Trophoblast cell (in vitro differentiated cells and primary cell): ENCODE results near the gene EFR3B.
"Not testable (repeated sequence)": the region's sequence is repeated elsewhere in the genome, so short reads cannot be mapped to it uniquely, and the experiment has no call there.

Experiments used
- DNase-seq, 2 donors: peaks; one replicate each; pipeline ENCODE4 v3.0.0-alpha.2; 2016
- H2AFZ ChIP-seq: 2 replicates; pipeline ENCODE4 v1.6.1; 2013; ENCODE audit warnings: low read length, moderate library complexity, mild to moderate bottlenecking; ENCODE audit not compliant: insufficient read depth, poor library complexity
- H2AK5ac ChIP-seq: 2 replicates; pipeline ENCODE4 v1.6.1; 2013; ENCODE audit warnings: mild to moderate bottlenecking, low read length
- H2BK120ac ChIP-seq: 2 replicates; pipeline ENCODE4 v1.6.1; 2013; ENCODE audit warnings: low read length, mild to moderate bottlenecking, moderate library complexity; ENCODE audit not compliant: insufficient read depth, poor library complexity
- H2BK12ac ChIP-seq: 2 replicates; pipeline ENCODE4 v1.6.1; 2013; ENCODE audit warnings: mild to moderate bottlenecking, low read length, moderate library complexity
- H2BK5ac ChIP-seq: 2 replicates; pipeline ENCODE4 v1.6.1; 2013; ENCODE audit warnings: low read length, low read depth, moderate library complexity, mild to moderate bottlenecking; ENCODE audit not compliant: poor library complexity
- H3K14ac ChIP-seq: 2 replicates; pipeline ENCODE4 v1.6.1; 2013; ENCODE audit warnings: mild to moderate bottlenecking, low read length
- H3K18ac ChIP-seq: 2 replicates; pipeline ENCODE4 v1.6.1; 2013; ENCODE audit warnings: mild to moderate bottlenecking, low read length
- H3K23ac ChIP-seq: 2 replicates; pipeline ENCODE4 v1.6.1; 2013; ENCODE audit warnings: low read length
- H3K27ac ChIP-seq: 2 replicates; pipeline ENCODE4 v1.5.1; 2013; ENCODE audit warnings: low read depth, mild to moderate bottlenecking, inconsistent platforms, low read length, moderate library complexity
- H3K27me3 ChIP-seq: 2 replicates; pipeline ENCODE4 v1.6.1; 2013; ENCODE audit warnings: inconsistent platforms, mild to moderate bottlenecking, low read length, moderate library complexity; ENCODE audit not compliant: insufficient read depth
- H3K36me3 ChIP-seq, 2 experiments: 1 replicate in 1 of 2; 2 replicates in 1 of 2; pipeline ENCODE4 v1.6.1; 2013; ENCODE audit warnings: low read length in 2 of 2, mild to moderate bottlenecking in 2 of 2, moderate library complexity in 1 of 2; ENCODE audit not compliant: insufficient read depth in 2 of 2, control insufficient read depth in 1 of 2
- H3K4ac ChIP-seq: 2 replicates; pipeline ENCODE4 v1.6.1; 2013; ENCODE audit warnings: low read depth, mild to moderate bottlenecking, low read length, moderate library complexity
- H3K4me1 ChIP-seq, 2 experiments: 1 replicate in 1 of 2; 2 replicates in 1 of 2; pipeline ENCODE4 v1.6.1; 2013; ENCODE audit warnings: low read length in 2 of 2, mild to moderate bottlenecking in 2 of 2, moderate library complexity in 1 of 2; ENCODE audit not compliant: insufficient read depth in 2 of 2, control insufficient read depth in 1 of 2
- H3K4me2 ChIP-seq: 2 replicates; pipeline ENCODE4 v1.6.1; 2013; ENCODE audit warnings: inconsistent platforms, mild to moderate bottlenecking, low read length, moderate library complexity
- H3K4me3 ChIP-seq: 2 replicates; pipeline ENCODE4 v1.5.1; 2013; ENCODE audit warnings: mild to moderate bottlenecking, low read depth, low read length, inconsistent platforms
- H3K79me1 ChIP-seq: one replicate; pipeline ENCODE4 v1.6.1; 2013; ENCODE audit warnings: low read length
- H3K79me2 ChIP-seq: 2 replicates; pipeline ENCODE4 v1.6.1; 2013; ENCODE audit warnings: low read length, mild to moderate bottlenecking; ENCODE audit not compliant: control insufficient read depth, insufficient read depth, poor library complexity
- H3K9ac ChIP-seq: 2 replicates; pipeline ENCODE4 v1.6.1; 2013; ENCODE audit warnings: mild to moderate bottlenecking, low read length
- H3K9me3 ChIP-seq: 2 replicates; pipeline ENCODE4 v1.6.1; 2013; ENCODE audit warnings: low read depth, mild to moderate bottlenecking, control low read depth, inconsistent platforms, low read length; ENCODE audit not compliant: insufficient read depth
- H4K12ac ChIP-seq: 2 replicates; pipeline ENCODE4 v1.6.1; 2013; ENCODE audit warnings: low read depth, mild to moderate bottlenecking, low read length, moderate library complexity
- H4K8ac ChIP-seq: 2 replicates; pipeline ENCODE4 v1.6.1; 2013; ENCODE audit warnings: low read depth, mild to moderate bottlenecking, low read length, moderate library complexity
- H4K91ac ChIP-seq: one replicate; pipeline ENCODE4 v1.6.1; 2013; ENCODE audit warnings: low read depth, mild to moderate bottlenecking, low read length, moderate library complexity
- WGBS: extraction: QIAGEN DNeasy Blood & Tissue Kit; methylation state at CpG from one replicate; pipeline ENCODE4 v1.1.7; 2013; ENCODE audit warnings: missing lambda C conversion rate; ENCODE audit not compliant: insufficient read length, insufficient coverage; ENCODE audit errors: extremely low coverage; 5-methylcytosine and 5-hydroxymethylcytosine counted together

The EFR3B gene

GRCh38 chr2:25131567-25132298 lies 89.9 kb downstream of the EFR3B start:
- H3K4me3 ChIP-seq, result no peak overlapping the region
- peaks cover 7% of the 10 kb centered on the region for H3K9me3 ChIP-seq
- H2BK12ac ChIP-seq, result no peak overlapping the region
- H3K36me3 ChIP-seq, result no peaks in the 10 kb centered on the region
- no peak overlapping the region for H2BK5ac ChIP-seq
- no peak overlapping the region for H4K12ac ChIP-seq
- H3K14ac ChIP-seq, result no peak overlapping the region
- H3K23ac ChIP-seq, result no peak overlapping the region
- no peak overlapping the region for H4K8ac ChIP-seq
- no peak overlapping the region for H3K4ac ChIP-seq
- H2BK120ac ChIP-seq, result no peak overlapping the region
- no peak overlapping the region for H2AK5ac ChIP-seq
- peaks cover 0 to 8% of the 10 kb centered on the region in 2 experiments for H3K4me1 ChIP-seq
- no peaks in the 10 kb centered on the region for H3K79me1 ChIP-seq
- H3K18ac ChIP-seq, result no peak overlapping the region
- no peak for DNase-seq
- no peak overlapping the region for H3K27ac ChIP-seq
- peak overlapping the region; percentile 58 for H3K4me2 ChIP-seq
- no peaks in the 10 kb centered on the region for H3K79me2 ChIP-seq
- H3K27me3 ChIP-seq, result no peaks in the 10 kb centered on the region
- H2AFZ ChIP-seq, result peak overlapping the region; percentile 35
- no peak overlapping the region for H4K91ac ChIP-seq
- no peak overlapping the region for H3K9ac ChIP-seq
- no CpG with 5 or more reads among the region's 53 CpGs for WGBS

DNA sequence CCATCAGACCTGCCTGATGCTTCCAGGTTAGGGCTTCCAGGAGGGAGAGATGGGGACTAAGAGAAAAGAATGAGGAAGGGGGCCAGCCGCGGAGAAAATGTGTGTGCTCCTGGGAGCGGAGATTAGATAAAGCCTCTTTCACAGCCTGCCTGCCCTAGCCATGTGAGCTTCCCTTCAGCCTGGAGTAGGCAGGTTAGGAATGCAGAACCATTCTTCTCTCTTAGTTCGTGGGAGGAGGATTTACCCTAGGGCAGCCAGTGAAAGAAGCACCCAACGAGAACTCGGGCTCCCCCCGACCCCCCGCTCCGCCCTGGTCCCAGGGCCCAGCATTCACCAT lies 90.4 kb downstream of the EFR3B start:
- Histone ChIP-seq H3K27me3 (no peaks in the 10 kb centered on the region), H2BK5ac (no peak overlapping the region), H2BK12ac (no peak overlapping the region), H4K12ac (no peak overlapping the region), H3K4me2 (peak overlapping the region; percentile 58), H3K79me2 (no peaks in the 10 kb centered on the region), H3K27ac (no peak overlapping the region), H4K91ac (no peak overlapping the region), H3K4me1 (peaks cover 0 to 8% of the 10 kb centered on the region in 2 experiments), H2AFZ (peak overlapping the region; percentile 35), H4K8ac (no peak overlapping the region), H3K79me1 (no peaks in the 10 kb centered on the region), H3K18ac (no peak overlapping the region), H2AK5ac (no peak overlapping the region), H3K9ac (no peak overlapping the region), H3K9me3 (peaks cover 7% of the 10 kb centered on the region), H3K23ac (no peak overlapping the region), H2BK120ac (no peak overlapping the region), H3K4me3 (no peak overlapping the region), H3K14ac (no peak overlapping the region), H3K36me3 (no peaks in the 10 kb centered on the region), H3K4ac (no peak overlapping the region)
- DNase-seq, result peak in 1 of 2 donors; percentile 29
- no CpG with 5 or more reads among the region's 9 CpGs for WGBS

DNA sequence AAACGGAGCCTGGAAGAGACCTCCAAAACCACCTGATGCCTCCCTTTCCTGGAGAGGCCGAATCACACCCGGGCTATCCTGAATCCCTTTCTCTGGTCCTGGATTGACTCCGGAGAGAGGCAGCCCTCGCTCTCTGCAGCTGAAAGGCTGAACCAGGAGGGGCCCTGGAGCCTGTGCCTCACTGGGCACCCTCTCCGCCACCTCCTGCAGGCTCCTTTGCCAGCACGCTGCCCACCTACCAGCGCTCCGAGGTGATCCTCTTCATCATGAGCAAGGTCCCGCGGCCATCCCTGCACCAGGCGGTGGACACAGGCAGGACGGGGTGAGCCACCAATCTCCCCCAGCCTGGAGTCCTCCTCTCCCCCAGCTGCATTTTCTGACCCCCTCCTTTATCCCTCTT lies 90.8 kb downstream of the EFR3B start:
- Histone ChIP-seq H3K79me1 (no peaks in the 10 kb centered on the region), H3K9ac (no peak overlapping the region), H3K4me2 (no peak overlapping the region), H2AK5ac (no peak overlapping the region), H3K18ac (no peak overlapping the region), H3K79me2 (no peaks in the 10 kb centered on the region), H3K9me3 (peaks cover 7% of the 10 kb centered on the region), H3K36me3 (no peaks in the 10 kb centered on the region), H3K4me1 (peaks cover 0 to 8% of the 10 kb centered on the region in 2 experiments), H2BK5ac (no peak overlapping the region), H2AFZ (no peak overlapping the region), H3K4me3 (no peak overlapping the region), H2BK120ac (no peak overlapping the region), H4K8ac (no peak overlapping the region), H3K27ac (no peak overlapping the region), H4K12ac (no peak overlapping the region), H3K14ac (no peak overlapping the region), H3K27me3 (no peaks in the 10 kb centered on the region), H3K23ac (no peak overlapping the region), H4K91ac (no peak overlapping the region), H2BK12ac (no peak overlapping the region), H3K4ac (no peak overlapping the region)
- no peak for DNase-seq
- WGBS, result no CpG with 5 or more reads among the region's 13 CpGs

DNA sequence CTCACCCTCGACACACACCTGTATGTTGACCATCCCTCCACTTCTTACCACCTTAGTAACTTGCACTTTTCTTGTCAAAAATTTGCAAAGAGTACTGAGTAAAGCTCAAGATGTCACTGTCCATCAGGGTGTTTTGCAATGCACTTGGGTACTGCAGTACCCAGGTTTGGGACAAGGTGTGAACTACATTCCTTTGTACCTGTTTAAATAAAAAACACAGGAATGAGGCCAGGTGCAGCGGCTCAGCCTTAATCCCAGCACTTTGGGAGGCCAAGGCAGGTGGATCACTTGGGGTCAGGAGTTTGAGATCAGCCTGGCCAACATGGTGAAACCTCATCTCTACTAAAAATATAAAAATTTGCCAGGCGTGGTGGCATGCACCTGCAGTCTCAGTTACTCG lies 98.7 kb downstream of the EFR3B start:
- H3K4me1 ChIP-seq, H4K91ac ChIP-seq, H2BK12ac ChIP-seq, H2AFZ ChIP-seq, H3K79me2 ChIP-seq, H3K9me3 ChIP-seq, H2BK120ac ChIP-seq, H3K4me3 ChIP-seq, H3K27me3 ChIP-seq, H2AK5ac ChIP-seq, H3K9ac ChIP-seq, DNase-seq, H3K27ac ChIP-seq, H3K4ac ChIP-seq, H3K23ac ChIP-seq, H3K14ac ChIP-seq, H2BK5ac ChIP-seq, H3K79me1 ChIP-seq, H3K18ac ChIP-seq, H4K8ac ChIP-seq, H3K36me3 ChIP-seq, H4K12ac ChIP-seq, H3K4me2 ChIP-seq: not testable (repeated sequence)
- no CpG with 5 or more reads among the region's 4 CpGs for WGBS
